Putamen (tissue), 1 donor: ENCODE results near the gene HMGN5.

Experiments
- DNase-seq: peaks from one replicate; pipeline ENCODE4 v3.0.0-alpha.2; 2016; ENCODE audit warnings: low spot score

Gene HMGN5

GRCh38 chrX:81120258-81120935 is 81.3 kb downstream of the HMGN5 start:
- DNase-seq: no peak

DNA sequence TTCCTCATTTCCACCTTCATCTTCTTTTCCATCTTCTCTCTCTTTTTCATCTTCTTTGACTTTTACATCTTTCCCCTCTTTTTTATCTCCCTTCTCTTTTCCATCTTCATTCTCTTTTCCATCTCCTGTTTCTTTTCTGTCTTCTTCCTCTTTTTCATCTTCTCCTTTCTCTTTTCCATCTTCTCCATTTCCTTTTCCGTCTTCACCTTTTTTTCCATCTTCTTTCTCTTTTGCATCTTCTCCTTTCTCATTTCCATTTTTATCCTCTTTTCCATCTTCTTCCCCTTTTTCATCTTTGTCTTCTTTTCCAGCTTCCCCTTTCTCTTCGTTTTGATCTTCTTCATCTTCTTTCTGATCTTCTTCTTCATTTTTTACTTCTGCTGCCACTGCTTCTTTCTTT is 87.0 kb downstream of the HMGN5 start:
- DNase-seq: no peak

DNA sequence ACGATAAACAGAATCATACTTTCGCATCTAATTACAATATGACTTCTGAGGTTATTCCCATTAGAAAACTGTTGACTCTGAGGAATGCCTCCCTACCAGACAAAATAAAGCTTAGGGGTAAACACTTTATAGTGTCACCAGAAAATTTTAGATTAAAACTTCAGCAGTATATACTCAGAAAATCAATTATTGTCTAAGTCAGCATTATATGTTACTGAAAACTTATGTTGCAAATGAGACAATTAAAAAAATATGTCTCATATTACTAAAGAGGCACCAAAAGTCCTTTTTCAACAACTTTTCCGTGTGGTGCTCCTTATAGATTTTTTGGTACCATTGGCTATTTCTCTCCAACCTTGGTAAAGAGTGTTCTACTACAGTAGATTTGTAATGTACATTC is 91.4 kb downstream of the HMGN5 start:
- no peak for DNase-seq

DNA sequence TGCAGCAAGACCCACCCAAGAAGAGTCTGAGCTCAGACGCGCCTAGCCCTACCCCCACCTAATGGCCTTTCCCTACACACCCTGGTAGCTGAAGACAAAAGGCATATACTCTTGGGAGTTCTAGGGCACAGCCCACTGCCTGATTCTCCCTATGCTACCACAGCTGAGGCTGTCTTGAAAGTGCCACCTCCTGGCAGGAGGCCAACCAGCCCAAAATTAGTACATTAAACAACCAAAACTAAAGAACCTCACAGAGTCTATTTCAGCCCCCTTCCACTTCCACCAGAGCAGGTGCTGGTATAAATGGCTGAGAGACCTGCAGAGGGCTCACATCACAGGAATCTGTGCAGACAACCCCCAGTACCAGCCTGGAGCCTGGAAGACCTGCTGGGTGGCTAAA is 119.1 kb downstream of the HMGN5 start:
- no peak for DNase-seq
